ENCODE results near the gene PYURF. TPM values are rescaled to one million over a fixed set of nuclear protein-coding genes. Genes with fewer than 3 reads are reported as not detected.

The PYURF gene
- total RNA-seq, 1 experiment from 2014 or later = 45.3 TPM

DNA sequence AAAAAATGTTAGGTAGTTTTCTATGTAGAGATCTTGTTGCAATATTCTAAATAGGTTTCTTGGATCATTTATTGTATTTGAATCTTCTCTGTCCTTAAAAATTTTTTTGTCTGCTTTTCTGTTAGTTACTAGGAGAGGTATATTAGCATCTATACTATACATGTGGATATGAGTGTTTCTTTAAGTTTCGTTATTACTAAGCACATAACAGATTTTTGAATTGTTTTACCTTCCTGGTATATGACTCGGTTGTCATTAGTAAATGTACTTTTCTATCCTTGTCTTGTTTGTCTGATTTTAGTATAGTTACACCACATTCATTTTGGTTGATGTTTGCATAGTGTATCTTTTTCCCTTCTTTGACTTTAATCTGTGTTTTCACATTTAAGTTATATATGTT is 20.2 kb downstream of the PYURF start (continued):
- TF ChIP-seq, protein P1, sequence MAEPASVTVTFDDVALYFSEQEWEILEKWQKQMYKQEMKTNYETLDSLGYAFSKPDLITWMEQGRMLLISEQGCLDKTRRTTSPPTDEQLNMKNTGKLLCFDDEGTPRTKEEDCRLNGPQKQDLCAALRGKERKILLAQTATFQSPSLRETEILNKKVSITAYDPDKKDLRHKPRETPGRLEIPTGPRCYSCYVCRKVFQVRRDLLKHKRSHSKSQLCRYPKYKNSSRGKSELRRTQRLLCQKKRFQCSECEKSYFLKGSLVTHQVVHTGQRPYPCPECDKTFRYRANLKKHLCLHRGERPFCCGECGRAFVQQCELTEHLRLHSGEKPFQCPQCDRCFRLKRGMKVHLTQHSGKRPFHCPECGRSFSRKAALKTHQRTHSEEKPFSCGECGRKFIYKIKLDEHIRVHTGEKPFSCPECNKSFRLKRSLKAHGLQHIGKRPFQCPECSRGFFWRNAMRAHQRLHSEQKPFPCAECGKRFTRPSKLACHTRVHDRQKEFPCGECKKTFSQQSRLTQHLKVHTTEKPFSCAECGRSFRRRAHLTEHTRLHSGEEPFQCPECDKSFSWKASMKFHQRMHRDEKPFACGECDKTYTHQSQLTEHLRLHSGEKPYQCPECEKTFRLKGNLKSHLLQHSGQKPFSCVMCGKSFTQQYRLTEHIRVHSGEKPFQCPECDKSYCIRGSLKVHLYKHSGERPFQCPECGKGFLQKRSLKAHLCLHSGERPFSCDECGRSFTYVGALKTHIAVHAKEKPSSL (CRISPR knock-in tag; conservative IDR thresholded peaks at IDR 0.05) = no peak
- TF ChIP-seq, protein P2, sequence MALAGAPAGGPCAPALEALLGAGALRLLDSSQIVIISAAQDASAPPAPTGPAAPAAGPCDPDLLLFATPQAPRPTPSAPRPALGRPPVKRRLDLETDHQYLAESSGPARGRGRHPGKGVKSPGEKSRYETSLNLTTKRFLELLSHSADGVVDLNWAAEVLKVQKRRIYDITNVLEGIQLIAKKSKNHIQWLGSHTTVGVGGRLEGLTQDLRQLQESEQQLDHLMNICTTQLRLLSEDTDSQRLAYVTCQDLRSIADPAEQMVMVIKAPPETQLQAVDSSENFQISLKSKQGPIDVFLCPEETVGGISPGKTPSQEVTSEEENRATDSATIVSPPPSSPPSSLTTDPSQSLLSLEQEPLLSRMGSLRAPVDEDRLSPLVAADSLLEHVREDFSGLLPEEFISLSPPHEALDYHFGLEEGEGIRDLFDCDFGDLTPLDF (CRISPR knock-in tag; IDR thresholded peaks at IDR 0.05) = no peak
- TF ChIP-seq ZBTB21 (CRISPR knock-in tag; IDR thresholded peaks at IDR 0.05; ENCODE audit: borderline replicate concordance) = no peak
- no peak for TF ChIP-seq SMAD4 (CRISPR knock-in tag; IDR thresholded peaks at IDR 0.05)
- no peak for TF ChIP-seq GTF2I (CRISPR knock-in tag; conservative IDR thresholded peaks at IDR 0.05)
- TF ChIP-seq, protein P3, sequence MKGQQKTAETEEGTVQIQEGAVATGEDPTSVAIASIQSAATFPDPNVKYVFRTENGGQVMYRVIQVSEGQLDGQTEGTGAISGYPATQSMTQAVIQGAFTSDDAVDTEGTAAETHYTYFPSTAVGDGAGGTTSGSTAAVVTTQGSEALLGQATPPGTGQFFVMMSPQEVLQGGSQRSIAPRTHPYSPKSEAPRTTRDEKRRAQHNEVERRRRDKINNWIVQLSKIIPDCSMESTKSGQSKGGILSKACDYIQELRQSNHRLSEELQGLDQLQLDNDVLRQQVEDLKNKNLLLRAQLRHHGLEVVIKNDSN (CRISPR knock-in tag; IDR thresholded peaks at IDR 0.05) = no peak
- TF ChIP-seq E2F5 (CRISPR knock-in tag; IDR thresholded peaks at IDR 0.05) = no peak
- no peak for TF ChIP-seq FOXJ3 (CRISPR knock-in tag; IDR thresholded peaks at IDR 0.05; ENCODE audit: borderline replicate concordance)
- no peak for TF ChIP-seq GABPB1 (CRISPR knock-in tag; IDR thresholded peaks at IDR 0.05)
- TF ChIP-seq HMGXB4 (CRISPR knock-in tag; IDR thresholded peaks at IDR 0.05) = no peak
- no peak for TF ChIP-seq NR3C1 (CRISPR knock-in tag; conservative IDR thresholded peaks at IDR 0.05; ENCODE audit: low read depth)
- no peak for TF ChIP-seq OVOL2 (CRISPR knock-in tag; IDR thresholded peaks at IDR 0.05; ENCODE audit: borderline replicate concordance)
- no peak for TF ChIP-seq CREB1 (CRISPR knock-in tag; IDR thresholded peaks at IDR 0.05)

- ChIA-PET POLR2A (no interaction called here), CTCF (no interaction called here)
- no peaks in the 10 kb centered on the region for H3K4me1 Mint-ChIP-seq
- no peak overlapping the region for H3K27ac Mint-ChIP-seq
- no peak for DNase-seq (ENCODE audit: low spot score)
- no peaks in the 10 kb centered on the region for H3K27me3 Mint-ChIP-seq (ENCODE audit: low read depth)
- H3K4me3 Mint-ChIP-seq = no peak overlapping the region
- ATAC-seq = no peak
- no peaks in the 10 kb centered on the region for H3K9me3 Mint-ChIP-seq
- no peaks in the 10 kb centered on the region for H3K36me3 Mint-ChIP-seq
- TF ChIP-seq FOXK1 (CRISPR knock-in tag; IDR thresholded peaks at IDR 0.05) = no peak
- TF ChIP-seq ZNF138 (CRISPR knock-in tag; conservative IDR thresholded peaks at IDR 0.05) = no peak
- no peak for TF ChIP-seq ZNF396 (CRISPR knock-in tag; IDR thresholded peaks at IDR 0.05; ENCODE audit: borderline replicate concordance)
- no peak for TF ChIP-seq ZNF263 (CRISPR knock-in tag; IDR thresholded peaks at IDR 0.05; ENCODE audit: low read depth)
- TF ChIP-seq STAT6 (CRISPR knock-in tag; conservative IDR thresholded peaks at IDR 0.05; ENCODE audit: low read depth) = no peak
- TF ChIP-seq E2F4 (CRISPR knock-in tag; IDR thresholded peaks at IDR 0.05; ENCODE audit: borderline replicate concordance, low read depth) = no peak
- TF ChIP-seq, protein P3 (CRISPR knock-in tag; IDR thresholded peaks at IDR 0.05) = no peak
These were observed 25.6 kb downstream of the PYURF start for GRCh38 chr4:88497859-88498409.

Data from WTC11 (cell line).